OCI-LY3 (cell line): Measurements from ENCODE around the gene TBX19.

Source experiments
- EZH2phosphoT487 ChIP-seq: fragments of 200-600 bp; shearing (Covaris generic); IDR thresholded peaks from 2 replicates; pipeline ENCODE4 v1.6.1; 2018; ENCODE audit warnings: antibody characterized with exemption, mixed run types, low read depth
- TF ChIP-seq, protein P1 (sequence below): fragments of 200-600, 300-600 bp; sonication (generic); IDR thresholded peaks from 2 replicates; pipeline ENCODE4 v1.5.1; 2014; ENCODE audit warnings: antibody characterized with exemption, low read length, low read depth

DNA sequence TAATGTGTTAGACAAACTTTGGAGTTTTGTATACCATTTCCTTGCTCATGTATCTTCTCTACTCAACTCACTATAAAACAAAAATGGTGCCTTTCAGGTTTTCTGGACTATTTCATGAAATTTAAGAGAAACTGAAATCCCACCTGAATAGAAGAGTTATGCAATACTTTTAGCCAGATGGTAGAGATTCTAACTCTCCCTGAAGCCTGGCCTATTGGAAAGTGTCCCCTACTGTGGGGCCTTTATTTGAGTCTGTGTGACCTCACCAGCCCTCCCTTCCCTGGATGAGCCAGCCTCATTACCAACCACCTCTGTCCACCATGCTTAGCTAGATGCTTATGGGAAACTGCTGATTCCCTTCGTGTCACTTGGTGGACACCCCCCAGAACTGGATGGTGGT is 35.5 kb downstream of the TBX19 start:
- TF ChIP-seq, protein P1, sequence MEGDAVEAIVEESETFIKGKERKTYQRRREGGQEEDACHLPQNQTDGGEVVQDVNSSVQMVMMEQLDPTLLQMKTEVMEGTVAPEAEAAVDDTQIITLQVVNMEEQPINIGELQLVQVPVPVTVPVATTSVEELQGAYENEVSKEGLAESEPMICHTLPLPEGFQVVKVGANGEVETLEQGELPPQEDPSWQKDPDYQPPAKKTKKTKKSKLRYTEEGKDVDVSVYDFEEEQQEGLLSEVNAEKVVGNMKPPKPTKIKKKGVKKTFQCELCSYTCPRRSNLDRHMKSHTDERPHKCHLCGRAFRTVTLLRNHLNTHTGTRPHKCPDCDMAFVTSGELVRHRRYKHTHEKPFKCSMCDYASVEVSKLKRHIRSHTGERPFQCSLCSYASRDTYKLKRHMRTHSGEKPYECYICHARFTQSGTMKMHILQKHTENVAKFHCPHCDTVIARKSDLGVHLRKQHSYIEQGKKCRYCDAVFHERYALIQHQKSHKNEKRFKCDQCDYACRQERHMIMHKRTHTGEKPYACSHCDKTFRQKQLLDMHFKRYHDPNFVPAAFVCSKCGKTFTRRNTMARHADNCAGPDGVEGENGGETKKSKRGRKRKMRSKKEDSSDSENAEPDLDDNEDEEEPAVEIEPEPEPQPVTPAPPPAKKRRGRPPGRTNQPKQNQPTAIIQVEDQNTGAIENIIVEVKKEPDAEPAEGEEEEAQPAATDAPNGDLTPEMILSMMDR: no peak
- TF ChIP-seq EZH2phosphoT487: no peak
